ENCODE data around the gene FNDC3B.

- TF ChIP-seq CTCF (IDR thresholded peaks at IDR 0.05) (no peak), POLR2A (IDR thresholded peaks at IDR 0.05) (no peak)
Observed at GRCh38 chr3:172217877-172218276, 178.5 kb downstream of the FNDC3B start.

Data from testis (tissue), 2 donors.